DOHH2 (cell line): Measurements from ENCODE around the gene C11orf42.

Experiments
- CTCF ChIP-seq: fragments of 200-600 bp; sonication (generic); IDR thresholded peaks from one replicate; pipeline ENCODE4 v1.5.1; 2014; ENCODE audit warnings: antibody characterized with exemption, mild to moderate bottlenecking, low read depth, low read length; ENCODE audit not compliant: poor library complexity, severe bottlenecking
- EZH2phosphoT487 ChIP-seq: fragments of 200-600 bp; sonication (generic); IDR thresholded peaks from 2 replicates; pipeline ENCODE4 v1.6.1; 2017; ENCODE audit warnings: borderline replicate concordance, mild to moderate bottlenecking, antibody characterized with exemption, low read length, moderate library complexity, mixed read lengths

GRCh38 chr11:6240139-6240538 is 34.8 kb downstream of the C11orf42 start:
- TF ChIP-seq CTCF (no peak), EZH2phosphoT487 (no peak)
